DOHH2 (cell line): ENCODE measurements around the gene RASAL2.

Experiments used
- CTCF ChIP-seq: fragments of 200-600 bp; sonication (generic); IDR thresholded peaks from one replicate; pipeline ENCODE4 v1.5.1; 2014; ENCODE audit warnings: antibody characterized with exemption, mild to moderate bottlenecking, low read depth, low read length; ENCODE audit not compliant: poor library complexity, severe bottlenecking
- EZH2phosphoT487 ChIP-seq: fragments of 200-600 bp; sonication (generic); IDR thresholded peaks from 2 replicates; pipeline ENCODE4 v1.6.1; 2017; ENCODE audit warnings: borderline replicate concordance, mild to moderate bottlenecking, antibody characterized with exemption, low read length, moderate library complexity, mixed read lengths

DNA sequence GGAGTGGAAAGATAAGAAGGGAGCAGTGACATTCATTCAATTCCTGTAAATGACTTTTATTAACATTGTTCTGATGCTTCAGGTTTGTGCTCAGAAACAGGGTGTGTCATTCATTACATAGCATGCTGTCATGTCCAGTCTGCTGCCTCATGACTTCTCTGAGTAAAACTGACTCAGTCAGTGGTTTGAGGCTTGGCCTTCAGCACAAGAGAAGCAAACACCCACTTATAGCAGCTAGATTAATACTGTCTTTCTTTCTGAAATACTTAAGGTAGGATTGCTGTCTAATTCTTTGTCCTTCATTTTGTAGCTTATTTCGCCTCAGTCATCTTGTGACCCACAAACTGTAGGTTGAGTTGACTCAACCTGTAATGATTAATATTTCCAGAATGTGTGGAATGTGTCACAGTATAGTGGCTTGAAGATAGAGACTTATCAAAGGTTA, 32.9 kb downstream of the RASAL2 start:
- TF ChIP-seq CTCF = no peak
- no peak for TF ChIP-seq EZH2phosphoT487
